ENCODE measurements around the gene CSPG4. TPM values are rescaled to one million over a fixed set of nuclear protein-coding genes. Genes with fewer than 3 reads are reported as not detected.

The CSPG4 gene
- total and polyA plus RNA-seq, 2 donors (not counting 1 experiment from before 2014, with no cell fraction given), result 0.03 to 0.15 TPM

DNA sequence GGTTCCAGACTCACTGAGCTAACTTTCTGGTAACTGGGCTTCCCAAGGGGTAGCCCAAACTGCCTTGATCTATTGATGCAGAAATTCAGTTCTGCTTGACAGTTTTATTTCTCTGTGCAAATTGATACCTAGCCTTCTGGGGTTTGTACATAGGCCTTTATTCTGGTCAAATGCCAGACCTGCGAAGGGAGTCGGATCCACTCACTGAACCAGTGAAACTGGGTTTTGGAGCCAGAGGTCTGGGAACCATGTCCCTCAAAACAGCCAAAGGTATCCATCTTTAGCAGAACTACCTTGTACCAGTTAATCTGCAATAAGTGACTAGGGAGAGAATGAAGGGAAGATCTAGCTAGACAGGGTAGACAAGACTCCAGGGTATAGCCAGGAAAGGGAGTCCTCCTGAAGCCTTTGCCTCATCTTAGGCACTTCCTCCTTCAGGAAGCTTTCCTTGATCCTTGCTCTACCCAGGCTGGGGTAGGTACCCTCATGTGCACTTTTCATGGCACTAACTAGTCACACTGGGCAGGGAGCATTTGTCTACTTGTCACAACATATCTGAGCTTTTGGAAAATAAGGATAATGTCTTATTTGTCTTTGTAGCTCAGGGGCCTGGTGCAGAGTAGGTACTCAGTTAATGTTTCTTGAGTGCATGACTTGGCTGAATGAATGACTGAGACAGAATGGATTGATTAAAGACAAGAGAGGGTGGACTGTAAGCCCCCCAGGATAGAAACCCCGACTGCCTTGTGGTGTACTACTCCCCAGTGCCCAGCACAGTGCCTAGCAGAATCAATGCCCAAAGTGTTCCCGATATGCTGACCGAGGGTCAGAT is 66.3 kb downstream of the CSPG4 start:
- peak overlapping the region; percentile 100 for H3K4me2 ChIP-seq (replicated peaks; ENCODE audit: low read depth, low read length, poor library complexity, severe bottlenecking)
- 60% methylated on average over 5 of the region's 5 CpGs for WGBS (ENCODE audit: insufficient coverage)
- H3K27me3 Mint-ChIP-seq, result peaks cover 14% of the 10 kb centered on the region
- H3K9me3 Mint-ChIP-seq (ENCODE audit: insufficient read depth), result no peaks in the 10 kb centered on the region
- DNase-seq, result no peak
- H3K79me2 ChIP-seq (ENCODE audit: control insufficient read depth, insufficient read depth, low read length), result no peaks in the 10 kb centered on the region
- peak overlapping the region; percentile 89 for H3K4me3 Mint-ChIP-seq
- no peaks in the 10 kb centered on the region for H3K36me3 ChIP-seq (replicated peaks in 1 of 2; ENCODE audit: control extremely low read depth in 1 of 2, control insufficient read depth in 1 of 2, extremely low read depth in 1 of 2, insufficient read depth in 2 of 2, low read length in 1 of 2)
- H3K4me1 Mint-ChIP-seq, result peaks cover 15% of the 10 kb centered on the region
- no peak for ATAC-seq (ENCODE audit: low read depth)
- peak overlapping the region in 2 of 5 experiments; percentile 61 to 76 for H3K4me3 ChIP-seq (ENCODE audit: control extremely low read depth in 1 of 5, extremely low read depth in 1 of 5, insufficient read depth in 1 of 5, low read depth in 2 of 5, low read length in 4 of 5)
- H3K9me3 ChIP-seq (ENCODE audit: control extremely low read depth in 1 of 3, control insufficient read depth in 2 of 3, insufficient read depth in 1 of 3, low read length in 2 of 3), result peaks cover 0 to 4% (median 0%) of the 10 kb centered on the region in 3 donors
- POLR2A ChIA-PET, result interaction anchor here (1.2 kb wide), 1 partner anchor 192 kb away, joined by 4 read pairs; no protein-coding TSS in a partner anchor
- H3K4me1 ChIP-seq (ENCODE audit: control insufficient read depth in 2 of 2, insufficient read depth in 2 of 2, low read length in 2 of 2), result peaks cover 15 to 17% of the 10 kb centered on the region in 2 donors
- TF ChIP-seq, protein P1, sequence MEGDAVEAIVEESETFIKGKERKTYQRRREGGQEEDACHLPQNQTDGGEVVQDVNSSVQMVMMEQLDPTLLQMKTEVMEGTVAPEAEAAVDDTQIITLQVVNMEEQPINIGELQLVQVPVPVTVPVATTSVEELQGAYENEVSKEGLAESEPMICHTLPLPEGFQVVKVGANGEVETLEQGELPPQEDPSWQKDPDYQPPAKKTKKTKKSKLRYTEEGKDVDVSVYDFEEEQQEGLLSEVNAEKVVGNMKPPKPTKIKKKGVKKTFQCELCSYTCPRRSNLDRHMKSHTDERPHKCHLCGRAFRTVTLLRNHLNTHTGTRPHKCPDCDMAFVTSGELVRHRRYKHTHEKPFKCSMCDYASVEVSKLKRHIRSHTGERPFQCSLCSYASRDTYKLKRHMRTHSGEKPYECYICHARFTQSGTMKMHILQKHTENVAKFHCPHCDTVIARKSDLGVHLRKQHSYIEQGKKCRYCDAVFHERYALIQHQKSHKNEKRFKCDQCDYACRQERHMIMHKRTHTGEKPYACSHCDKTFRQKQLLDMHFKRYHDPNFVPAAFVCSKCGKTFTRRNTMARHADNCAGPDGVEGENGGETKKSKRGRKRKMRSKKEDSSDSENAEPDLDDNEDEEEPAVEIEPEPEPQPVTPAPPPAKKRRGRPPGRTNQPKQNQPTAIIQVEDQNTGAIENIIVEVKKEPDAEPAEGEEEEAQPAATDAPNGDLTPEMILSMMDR (IDR thresholded peaks at IDR 0.05), result no peak
- no peak for TF ChIP-seq EZH2 (IDR thresholded peaks at IDR 0.05; ENCODE audit: borderline replicate concordance, insufficient read depth, low read depth, low read length, poor library complexity, severe bottlenecking)
- peak overlapping the region; percentile 87 for H2AFZ ChIP-seq (ENCODE audit: insufficient read depth, low read depth, low read length, poor library complexity, severe bottlenecking)
- H3K27me3 ChIP-seq (replicated peaks in 1 of 4; ENCODE audit: control extremely low read depth in 1 of 4, control insufficient read depth in 3 of 4, insufficient read depth in 4 of 4, low read length in 3 of 4), result peaks cover 0 to 28% (median 13%) of the 10 kb centered on the region in 4 experiments
- H3K9ac ChIP-seq (ENCODE audit: low read length), result peak overlapping the region; percentile 77
- H4K20me1 ChIP-seq (ENCODE audit: control insufficient read depth, insufficient read depth, low read length, poor library complexity, severe bottlenecking), result no peaks in the 10 kb centered on the region
- H3K27ac Mint-ChIP-seq, result no peak overlapping the region
- CTCF ChIA-PET, result interaction anchor here (0.6 to 1.6 kb wide), 7 partner anchors 8 to 190 kb away, joined by 3 to 4 read pairs (median 3); partner anchors contain the start of gene SNUPN
- no peak overlapping the region for H3K27ac ChIP-seq (ENCODE audit: low read length in 2 of 2)
- intact Hi-C loops (cut with micrococcal nuclease), result loop anchor here (10.0 kb wide), 1 partner anchor 622 kb away; the partner anchor contains the start of gene PPCDC

GRCh38 chr15:75644376-75644775 is 68.3 kb downstream of the CSPG4 start:
- 92% methylated on average over 2 of the region's 2 CpGs for WGBS (ENCODE audit: insufficient coverage)
- H4K20me1 ChIP-seq (ENCODE audit: control insufficient read depth, insufficient read depth, low read length, poor library complexity, severe bottlenecking), result no peaks in the 10 kb centered on the region
- no peak overlapping the region for H3K4me2 ChIP-seq (replicated peaks; ENCODE audit: low read depth, low read length, poor library complexity, severe bottlenecking)
- ATAC-seq (ENCODE audit: low read depth) (no peak), DNase-seq (no peak)
- CTCF ChIA-PET, result no interaction called here
- no peak overlapping the region for H2AFZ ChIP-seq (ENCODE audit: insufficient read depth, low read depth, low read length, poor library complexity, severe bottlenecking)
- peaks cover 0 to 28% (median 13%) of the 10 kb centered on the region in 4 experiments for H3K27me3 ChIP-seq (replicated peaks in 1 of 4; ENCODE audit: control extremely low read depth in 1 of 4, control insufficient read depth in 3 of 4, insufficient read depth in 4 of 4, low read length in 3 of 4)
- no peak overlapping the region for H3K27ac ChIP-seq (ENCODE audit: low read length in 2 of 2)
- POLR2A ChIA-PET, result no interaction called here
- H3K9ac ChIP-seq (ENCODE audit: low read length), result no peak overlapping the region
- Mint-ChIP-seq H3K9me3 (ENCODE audit: insufficient read depth) (no peaks in the 10 kb centered on the region), H3K27ac (no peak overlapping the region), H3K4me3 (no peak overlapping the region), H3K27me3 (peaks cover 10% of the 10 kb centered on the region), H3K4me1 (peaks cover 25% of the 10 kb centered on the region)
- peaks cover 0 to 4% (median 0%) of the 10 kb centered on the region in 3 donors for H3K9me3 ChIP-seq (ENCODE audit: control extremely low read depth in 1 of 3, control insufficient read depth in 2 of 3, insufficient read depth in 1 of 3, low read length in 2 of 3)
- peaks cover 3% of the 10 kb centered on the region for H3K79me2 ChIP-seq (ENCODE audit: control insufficient read depth, insufficient read depth, low read length)
- no peaks in the 10 kb centered on the region for H3K36me3 ChIP-seq (replicated peaks in 1 of 2; ENCODE audit: control extremely low read depth in 1 of 2, control insufficient read depth in 1 of 2, extremely low read depth in 1 of 2, insufficient read depth in 2 of 2, low read length in 1 of 2)
- peaks cover 25 to 26% of the 10 kb centered on the region in 2 donors for H3K4me1 ChIP-seq (ENCODE audit: control insufficient read depth in 2 of 2, insufficient read depth in 2 of 2, low read length in 2 of 2)
- TF ChIP-seq, protein P1 (IDR thresholded peaks at IDR 0.05), result no peak
- no peak for TF ChIP-seq EZH2 (IDR thresholded peaks at IDR 0.05; ENCODE audit: borderline replicate concordance, insufficient read depth, low read depth, low read length, poor library complexity, severe bottlenecking)
- intact Hi-C loops (cut with micrococcal nuclease), result loop anchor here (5.0 to 10.0 kb wide), 2 partner anchors 620 to 1102 kb away; partner anchors contain the start of genes ARID3B and PPCDC
- no peak overlapping the region for H3K4me3 ChIP-seq (ENCODE audit: control extremely low read depth in 1 of 5, extremely low read depth in 1 of 5, insufficient read depth in 1 of 5, low read depth in 2 of 5, low read length in 4 of 5)
